ENCODE data around the gene GALK2.

Gene GALK2

DNA sequence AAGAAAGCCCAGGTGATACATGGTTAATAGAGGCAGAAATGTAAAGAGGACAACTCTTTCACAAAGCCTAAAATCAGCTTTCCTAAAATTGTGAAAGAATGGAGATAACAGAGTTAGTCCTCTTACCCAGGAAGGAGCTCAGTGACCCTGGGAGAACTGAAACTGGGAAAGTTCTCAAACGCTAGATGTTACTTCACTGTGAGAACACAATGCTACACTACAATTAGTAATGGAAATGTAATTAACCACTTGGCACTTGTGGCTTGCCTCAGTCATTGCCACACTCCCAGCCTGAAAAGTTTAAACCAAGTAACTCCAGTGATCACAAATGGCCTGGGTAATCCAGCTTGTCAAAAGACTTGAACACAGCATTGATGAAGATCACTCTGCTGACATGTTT is 150.3 kb downstream of the GALK2 start:
- TF ChIP-seq, protein P1, sequence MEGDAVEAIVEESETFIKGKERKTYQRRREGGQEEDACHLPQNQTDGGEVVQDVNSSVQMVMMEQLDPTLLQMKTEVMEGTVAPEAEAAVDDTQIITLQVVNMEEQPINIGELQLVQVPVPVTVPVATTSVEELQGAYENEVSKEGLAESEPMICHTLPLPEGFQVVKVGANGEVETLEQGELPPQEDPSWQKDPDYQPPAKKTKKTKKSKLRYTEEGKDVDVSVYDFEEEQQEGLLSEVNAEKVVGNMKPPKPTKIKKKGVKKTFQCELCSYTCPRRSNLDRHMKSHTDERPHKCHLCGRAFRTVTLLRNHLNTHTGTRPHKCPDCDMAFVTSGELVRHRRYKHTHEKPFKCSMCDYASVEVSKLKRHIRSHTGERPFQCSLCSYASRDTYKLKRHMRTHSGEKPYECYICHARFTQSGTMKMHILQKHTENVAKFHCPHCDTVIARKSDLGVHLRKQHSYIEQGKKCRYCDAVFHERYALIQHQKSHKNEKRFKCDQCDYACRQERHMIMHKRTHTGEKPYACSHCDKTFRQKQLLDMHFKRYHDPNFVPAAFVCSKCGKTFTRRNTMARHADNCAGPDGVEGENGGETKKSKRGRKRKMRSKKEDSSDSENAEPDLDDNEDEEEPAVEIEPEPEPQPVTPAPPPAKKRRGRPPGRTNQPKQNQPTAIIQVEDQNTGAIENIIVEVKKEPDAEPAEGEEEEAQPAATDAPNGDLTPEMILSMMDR (IDR thresholded peaks at IDR 0.05; ENCODE audit: low read depth, low read length) = no peak
- no peak overlapping the region for H3K4me3 ChIP-seq (replicated peaks in 1 of 2; ENCODE audit: low read depth in 2 of 2, low read length in 2 of 2)
- peak in 1 of 2 donors; percentile 13 for DNase-seq (ENCODE audit: low read depth in 2 of 2)

DNA sequence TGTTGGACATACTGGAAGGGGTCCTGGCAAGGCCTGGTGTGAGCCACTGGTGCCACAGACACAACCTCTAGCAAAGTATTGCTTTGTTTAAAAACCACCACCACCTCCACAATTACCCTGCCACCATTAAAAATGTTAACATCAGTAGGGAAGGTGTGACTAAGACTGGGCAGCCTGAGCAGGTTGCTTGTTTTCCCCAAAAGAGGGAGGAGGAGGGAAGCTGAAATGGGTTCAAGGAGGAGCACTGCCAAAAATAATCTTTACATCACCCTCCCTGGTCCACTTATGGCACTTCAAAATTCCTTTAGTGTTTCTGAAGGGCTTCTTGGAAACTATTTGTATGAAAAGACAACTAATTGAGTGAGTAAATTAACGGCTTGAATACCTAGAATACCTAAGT is 153.2 kb downstream of the GALK2 start:
- TF ChIP-seq, protein P1 (IDR thresholded peaks at IDR 0.05; ENCODE audit: low read depth, low read length) = no peak
- no peak overlapping the region for H3K4me3 ChIP-seq (replicated peaks in 1 of 2; ENCODE audit: low read depth in 2 of 2, low read length in 2 of 2)
- no peak for DNase-seq (ENCODE audit: low read depth in 2 of 2)

DNA sequence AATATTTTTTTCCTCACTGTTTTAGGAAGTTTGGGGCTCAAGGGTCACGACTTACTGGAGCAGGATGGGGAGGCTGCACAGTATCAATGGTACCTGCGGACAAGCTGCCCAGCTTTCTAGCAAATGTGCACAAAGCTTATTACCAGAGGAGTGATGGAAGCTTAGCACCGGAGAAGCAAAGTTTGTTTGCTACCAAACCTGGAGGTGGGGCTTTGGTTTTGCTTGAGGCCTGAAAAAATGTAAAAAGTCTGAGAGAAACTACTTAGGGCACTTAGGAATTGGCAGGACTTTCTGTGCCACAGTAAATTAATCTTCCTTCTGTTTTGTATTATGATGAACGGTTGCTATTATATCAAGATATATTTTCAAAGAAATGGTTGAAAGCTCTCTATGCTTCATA is 157.9 kb downstream of the GALK2 start:
- TF ChIP-seq, protein P1 (IDR thresholded peaks at IDR 0.05; ENCODE audit: low read depth, low read length) = no peak
- DNase-seq (ENCODE audit: low read depth in 2 of 2) = no peak
- no peak overlapping the region for H3K4me3 ChIP-seq (replicated peaks in 1 of 2; ENCODE audit: low read depth in 2 of 2, low read length in 2 of 2)

DNA sequence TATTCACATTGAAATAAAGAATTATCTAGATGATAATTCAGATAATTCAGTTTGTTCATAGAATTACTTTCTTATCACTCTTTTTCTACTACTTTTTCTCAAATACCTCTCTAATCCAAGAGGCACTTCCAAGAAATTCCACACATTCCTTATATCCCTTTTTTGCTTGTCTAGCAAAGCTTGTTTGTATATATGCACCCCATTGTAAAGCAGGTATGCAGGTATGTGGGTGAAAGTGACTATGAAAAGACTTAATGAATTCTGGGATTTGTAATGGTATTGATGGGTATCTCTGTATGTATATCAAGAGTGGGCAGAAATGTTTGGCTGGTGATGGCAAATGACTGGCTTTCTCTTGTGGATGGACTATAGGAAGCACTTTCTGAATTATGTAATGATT is 158.9 kb downstream of the GALK2 start:
- H3K4me3 ChIP-seq (replicated peaks in 1 of 2; ENCODE audit: low read depth in 2 of 2, low read length in 2 of 2) = no peak overlapping the region
- DNase-seq (ENCODE audit: low read depth in 2 of 2) = no peak
- TF ChIP-seq, protein P1 (IDR thresholded peaks at IDR 0.05; ENCODE audit: low read depth, low read length) = no peak

DNA sequence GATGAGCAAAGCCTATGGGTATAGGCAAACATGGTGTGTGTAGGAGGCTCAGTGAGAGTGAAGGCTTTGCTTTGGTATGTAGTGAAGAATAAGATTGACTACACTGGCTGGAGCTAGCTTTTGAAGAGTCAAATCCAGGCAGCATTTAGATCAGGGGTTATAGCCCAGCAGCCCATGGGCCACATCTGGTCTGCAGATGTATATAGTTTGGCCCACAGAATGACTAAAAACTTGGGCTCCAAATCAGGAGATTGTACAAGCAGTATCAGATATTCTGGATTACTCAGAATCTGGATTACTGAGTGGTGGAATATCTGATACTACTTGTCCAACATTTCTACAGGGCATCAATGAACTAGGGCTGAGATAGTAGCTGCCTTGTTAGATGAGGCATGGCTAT is 160.1 kb downstream of the GALK2 start:
- TF ChIP-seq, protein P1 (IDR thresholded peaks at IDR 0.05; ENCODE audit: low read depth, low read length) = no peak
- no peak for DNase-seq (ENCODE audit: low read depth in 2 of 2)

DNA sequence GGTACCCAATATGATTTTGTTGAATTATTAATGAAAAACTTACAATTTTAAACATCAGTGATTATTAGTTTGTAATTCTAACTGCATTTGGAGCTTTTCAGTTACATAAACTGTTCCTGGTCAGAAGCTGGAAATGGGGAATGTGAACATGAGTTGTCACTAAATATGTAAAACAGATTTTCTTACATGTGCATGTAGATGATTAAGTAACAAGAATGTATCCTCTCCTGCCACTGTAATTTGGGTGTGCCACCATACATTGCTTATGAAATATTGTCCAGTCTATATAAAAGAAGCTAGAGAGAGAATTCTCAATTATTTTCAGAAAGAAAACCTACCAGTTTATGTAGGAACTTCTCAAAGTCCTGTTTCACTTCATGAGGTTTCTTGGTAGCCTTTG is 161.4 kb downstream of the GALK2 start:
- DNase-seq (ENCODE audit: low read depth in 2 of 2) = no peak
- no peak overlapping the region for H3K4me3 ChIP-seq (replicated peaks in 1 of 2; ENCODE audit: low read depth in 2 of 2, low read length in 2 of 2)
- TF ChIP-seq, protein P1 (IDR thresholded peaks at IDR 0.05; ENCODE audit: low read depth, low read length) = no peak

More for the DNA sequence above, 160.1 kb downstream of the GALK2 start:
- H3K4me3 ChIP-seq (replicated peaks in 1 of 2; ENCODE audit: low read depth in 2 of 2, low read length in 2 of 2) = no peak overlapping the region

DNA sequence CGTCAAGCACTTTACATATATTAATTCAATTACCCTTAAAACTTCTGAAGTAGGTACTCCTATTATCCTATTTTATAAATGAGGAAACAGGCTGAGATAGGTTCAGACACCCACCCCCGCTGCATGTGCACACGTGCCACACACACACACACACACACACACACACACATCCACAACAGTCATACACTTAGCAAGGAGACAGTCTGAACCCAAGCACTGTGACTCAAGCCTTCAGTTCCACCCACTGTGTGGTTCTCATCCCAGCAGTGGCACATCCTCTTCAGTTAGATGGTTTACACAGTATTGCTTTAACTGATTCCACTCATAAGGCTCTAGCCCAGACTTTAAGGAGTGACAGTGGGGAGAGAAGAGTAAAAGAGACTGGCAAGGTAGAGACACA is 161.9 kb downstream of the GALK2 start:
- H3K4me3 ChIP-seq (replicated peaks in 1 of 2; ENCODE audit: low read depth in 2 of 2, low read length in 2 of 2) = no peak overlapping the region
- DNase-seq (ENCODE audit: low read depth in 2 of 2) = peak in 1 of 2 donors; percentile 35
- TF ChIP-seq, protein P1 (IDR thresholded peaks at IDR 0.05; ENCODE audit: low read depth, low read length) = no peak

Measured in cardiac fibroblast (primary cell).